PC-9 (cell line): ENCODE data around the gene OR51D1.

Experiments
- CTCF ChIP-seq: fragments of 200-600 bp; sonication (generic); conservative IDR thresholded peaks from 2 replicates; pipeline ENCODE4 v1.6.1; 2017; ENCODE audit warnings: mixed run types, antibody characterized with exemption, mild to moderate bottlenecking, moderate library complexity
- EZH2 ChIP-seq: fragments of 200-600 bp; sonication (generic); IDR thresholded peaks from 2 replicates; pipeline ENCODE4 v1.8.0; 2017; ENCODE audit warnings: antibody characterized with exemption, low read depth

- no peak for TF ChIP-seq CTCF
- TF ChIP-seq EZH2: no peak
Measured at GRCh38 chr11:4671741-4672140, 34.5 kb downstream of the OR51D1 start.
